ENCODE measurements around the gene TTC1. TPM values are rescaled to one million over a fixed set of nuclear protein-coding genes. Genes with fewer than 3 reads are reported as not detected.

TTC1 gene
- total RNA-seq, 1 experiment from 2014 or later: 67.6 TPM

GRCh38 chr5:159975462-159976019, 33.4 kb upstream of the TTC1 start:
- DNase-seq (ENCODE audit: low read depth, low spot score): no peak
- TF ChIP-seq CTCF (IDR thresholded peaks at IDR 0.05): peak; percentile 36; the same call in 1 of the 2 replicates
- no peak for TF ChIP-seq TCF7L2 (IDR thresholded peaks at IDR 0.05; ENCODE audit: low read depth, low read length)
- in situ Hi-C loops (cut with HindIII; ENCODE audit: low pct_unique_long_range_greater_than_20kb, low sequenced_read_pairs): no loop called here
- H3K36me3 ChIP-seq (ENCODE audit: control insufficient read depth, insufficient read depth, low read length): no peaks in the 10 kb centered on the region
- no peaks in the 10 kb centered on the region for H3K4me1 ChIP-seq (ENCODE audit: control insufficient read depth, insufficient read depth, low read length)
- POLR2A ChIA-PET: no interaction called here
- no peak overlapping the region for H3K4me3 ChIP-seq (ENCODE audit: low read depth in 2 of 2, low read length in 2 of 2)
- H3K27ac ChIP-seq (ENCODE audit: low read length): no peak overlapping the region
- no peaks in the 10 kb centered on the region for H3K9me3 ChIP-seq (ENCODE audit: control insufficient read depth, insufficient read depth, low read depth, low read length)
- peak; percentile 75 for ATAC-seq
- intact Hi-C loops (cut with micrococcal nuclease; ENCODE audit: unreplicated experiment): no loop called here
- H3K27me3 ChIP-seq (ENCODE audit: control insufficient read depth, insufficient read depth, low read length): 0 out of 2 replicates have a peak, but pooled peaks cover 3% of the 10 kb centered on the region
- no TSS peak for BruUV-seq (replicated peaks)
- CTCF ChIA-PET: no interaction called here

DNA sequence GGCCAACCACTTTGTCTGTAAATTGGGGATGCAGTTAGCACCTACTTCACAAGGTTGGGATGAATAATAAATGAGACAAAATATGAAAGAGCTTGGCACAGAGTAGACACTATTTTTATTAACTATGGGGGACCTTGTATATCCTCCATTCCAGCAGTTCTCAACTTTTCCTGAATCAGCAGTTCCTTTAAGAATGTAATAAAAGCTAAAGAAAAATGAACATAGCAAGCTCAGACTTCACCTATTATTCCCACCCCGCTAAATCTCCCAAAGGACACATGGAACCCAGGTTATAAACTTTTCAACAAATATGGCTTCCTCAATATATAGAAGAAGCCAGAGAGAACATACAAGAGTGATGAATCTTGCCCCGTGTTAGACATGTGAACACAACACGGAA, 32.0 kb upstream of the TTC1 start:
- CTCF ChIA-PET: no interaction called here

More for the DNA sequence above, 32.0 kb upstream of the TTC1 start:
- DNase-seq (ENCODE audit: low read depth, low spot score) (no peak), ATAC-seq (no peak)
- intact Hi-C loops (cut with micrococcal nuclease; ENCODE audit: unreplicated experiment): no loop called here
- no peak overlapping the region for H3K27ac ChIP-seq (ENCODE audit: low read length)
- H3K4me3 ChIP-seq (ENCODE audit: low read depth in 2 of 2, low read length in 2 of 2): no peak overlapping the region
- H3K27me3 ChIP-seq (ENCODE audit: control insufficient read depth, insufficient read depth, low read length): no peaks in the 10 kb centered on the region
- in situ Hi-C loops (cut with HindIII; ENCODE audit: low pct_unique_long_range_greater_than_20kb, low sequenced_read_pairs): no loop called here
- H3K9me3 ChIP-seq (ENCODE audit: control insufficient read depth, insufficient read depth, low read depth, low read length): no peaks in the 10 kb centered on the region
- BruUV-seq (replicated peaks): no TSS peak
- H3K36me3 ChIP-seq (ENCODE audit: control insufficient read depth, insufficient read depth, low read length): no peaks in the 10 kb centered on the region
- POLR2A ChIA-PET: no interaction called here
- H3K4me1 ChIP-seq (ENCODE audit: control insufficient read depth, insufficient read depth, low read length): no peaks in the 10 kb centered on the region
- TF ChIP-seq, protein P1, sequence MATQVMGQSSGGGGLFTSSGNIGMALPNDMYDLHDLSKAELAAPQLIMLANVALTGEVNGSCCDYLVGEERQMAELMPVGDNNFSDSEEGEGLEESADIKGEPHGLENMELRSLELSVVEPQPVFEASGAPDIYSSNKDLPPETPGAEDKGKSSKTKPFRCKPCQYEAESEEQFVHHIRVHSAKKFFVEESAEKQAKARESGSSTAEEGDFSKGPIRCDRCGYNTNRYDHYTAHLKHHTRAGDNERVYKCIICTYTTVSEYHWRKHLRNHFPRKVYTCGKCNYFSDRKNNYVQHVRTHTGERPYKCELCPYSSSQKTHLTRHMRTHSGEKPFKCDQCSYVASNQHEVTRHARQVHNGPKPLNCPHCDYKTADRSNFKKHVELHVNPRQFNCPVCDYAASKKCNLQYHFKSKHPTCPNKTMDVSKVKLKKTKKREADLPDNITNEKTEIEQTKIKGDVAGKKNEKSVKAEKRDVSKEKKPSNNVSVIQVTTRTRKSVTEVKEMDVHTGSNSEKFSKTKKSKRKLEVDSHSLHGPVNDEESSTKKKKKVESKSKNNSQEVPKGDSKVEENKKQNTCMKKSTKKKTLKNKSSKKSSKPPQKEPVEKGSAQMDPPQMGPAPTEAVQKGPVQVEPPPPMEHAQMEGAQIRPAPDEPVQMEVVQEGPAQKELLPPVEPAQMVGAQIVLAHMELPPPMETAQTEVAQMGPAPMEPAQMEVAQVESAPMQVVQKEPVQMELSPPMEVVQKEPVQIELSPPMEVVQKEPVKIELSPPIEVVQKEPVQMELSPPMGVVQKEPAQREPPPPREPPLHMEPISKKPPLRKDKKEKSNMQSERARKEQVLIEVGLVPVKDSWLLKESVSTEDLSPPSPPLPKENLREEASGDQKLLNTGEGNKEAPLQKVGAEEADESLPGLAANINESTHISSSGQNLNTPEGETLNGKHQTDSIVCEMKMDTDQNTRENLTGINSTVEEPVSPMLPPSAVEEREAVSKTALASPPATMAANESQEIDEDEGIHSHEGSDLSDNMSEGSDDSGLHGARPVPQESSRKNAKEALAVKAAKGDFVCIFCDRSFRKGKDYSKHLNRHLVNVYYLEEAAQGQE (IDR thresholded peaks at IDR 0.05; ENCODE audit: insufficient read depth in 1 of 2, low read depth in 2 of 2, low read length in 1 of 2): no peak
- TF ChIP-seq CTCF (IDR thresholded peaks at IDR 0.05) (no peak), TCF7L2 (IDR thresholded peaks at IDR 0.05; ENCODE audit: low read depth, low read length) (no peak), POLR2AphosphoS5 (IDR thresholded peaks at IDR 0.05; ENCODE audit: low read depth, low read length) (no peak), SIN3A (IDR thresholded peaks at IDR 0.05; ENCODE audit: borderline replicate concordance, insufficient read depth, low read depth, low read length) (no peak)

Data from Panc1 (cell line).